DMS79 (cell line): ENCODE results near the gene KHNYN.
"Not testable (repeated sequence)": the region's sequence is repeated elsewhere in the genome, so short reads cannot be mapped to it uniquely, and the experiment has no call there.

Experiments
- DNase-seq: peaks from one replicate; lab custom pipeline; 2025; lab: John Stamatoyannopoulos, UW

KHNYN gene

GRCh38 chr14:24473211-24473610, 43.5 kb downstream of the KHNYN start:
- DNase-seq = no peak

GRCh38 chr14:24475261-24475660, 45.5 kb downstream of the KHNYN start:
- DNase-seq = no peak

- not testable (repeated sequence) for DNase-seq
These were observed 50.2 kb downstream of the KHNYN start for GRCh38 chr14:24479999-24480398.

DNA sequence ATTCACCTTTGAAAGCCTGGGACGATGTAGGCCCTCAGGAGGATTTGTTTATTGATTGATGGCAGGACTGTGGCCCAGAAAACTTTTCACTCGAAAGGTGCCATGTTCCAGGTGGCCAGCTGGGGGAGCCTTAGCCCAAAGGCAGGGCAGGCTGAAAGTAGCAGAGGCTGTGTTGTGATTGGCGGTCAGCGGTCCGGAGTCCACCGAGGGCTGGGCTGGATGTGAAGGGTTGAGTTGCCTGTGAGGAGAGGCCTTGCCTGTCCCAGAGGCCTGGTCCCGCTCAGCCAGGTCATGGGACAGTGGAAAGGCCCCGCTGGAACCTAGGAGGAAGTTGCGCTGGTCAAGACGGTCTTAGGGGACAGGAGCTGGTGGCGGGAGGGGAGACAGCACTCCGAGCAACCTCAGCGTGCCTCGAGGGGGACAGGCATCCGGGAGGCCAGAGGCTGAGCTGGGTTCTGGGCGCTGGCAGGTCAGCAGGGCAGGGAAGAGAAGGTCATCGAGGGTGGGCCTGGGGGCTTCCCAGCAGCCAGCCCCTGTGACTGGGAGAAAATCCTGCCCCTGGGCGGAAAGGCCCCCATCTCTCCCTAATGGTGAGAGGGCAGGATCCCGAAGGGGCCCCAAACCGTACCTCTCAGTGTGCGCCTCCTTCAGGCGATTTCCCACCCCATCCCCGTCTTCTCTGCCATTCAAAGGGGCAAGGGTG, 52.0 kb downstream of the KHNYN start:
- no peak for DNase-seq

- not testable (repeated sequence) for DNase-seq
These were observed 53.0 kb downstream of the KHNYN start for GRCh38 chr14:24482699-24483303.

DNA sequence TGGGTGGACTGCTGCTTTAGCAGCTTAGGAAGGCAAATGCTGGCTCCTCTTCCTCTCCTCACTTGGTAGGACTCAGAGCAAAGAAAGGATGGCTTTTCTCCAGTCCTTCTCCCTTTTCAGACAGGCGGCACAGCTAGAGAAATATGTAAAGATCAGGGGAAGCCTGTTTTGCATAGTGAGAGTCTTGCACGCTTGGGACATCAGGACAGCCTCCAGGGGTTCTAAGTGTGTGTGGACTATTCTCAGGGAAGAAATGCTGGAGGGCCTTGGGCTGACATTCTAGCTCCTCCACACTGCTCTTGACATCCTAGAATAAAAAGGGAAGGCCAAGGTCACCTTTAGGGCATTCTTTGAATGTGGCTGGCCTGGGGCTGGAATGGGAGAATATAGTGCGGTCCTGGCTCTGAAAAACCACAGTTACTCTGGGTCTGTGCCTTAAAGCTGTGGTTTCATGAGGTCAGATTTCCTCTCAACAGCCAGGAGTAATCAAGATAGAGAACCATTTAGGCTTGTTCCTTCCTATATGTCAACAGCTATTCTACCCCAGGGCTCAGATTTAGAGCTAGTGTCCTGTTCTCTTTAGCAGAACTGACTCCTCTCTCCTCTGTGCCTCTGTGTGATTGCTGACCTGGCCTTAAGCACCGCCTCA, 54.0 kb downstream of the KHNYN start:
- DNase-seq = no peak
